Measurements from ENCODE around the gene HABP2. TPM values are rescaled to one million over a fixed set of nuclear protein-coding genes. Genes with fewer than 3 reads are reported as not detected.

The HABP2 gene
- polyA plus RNA-seq, 1 donor from 2014 or later: not detected

DNA sequence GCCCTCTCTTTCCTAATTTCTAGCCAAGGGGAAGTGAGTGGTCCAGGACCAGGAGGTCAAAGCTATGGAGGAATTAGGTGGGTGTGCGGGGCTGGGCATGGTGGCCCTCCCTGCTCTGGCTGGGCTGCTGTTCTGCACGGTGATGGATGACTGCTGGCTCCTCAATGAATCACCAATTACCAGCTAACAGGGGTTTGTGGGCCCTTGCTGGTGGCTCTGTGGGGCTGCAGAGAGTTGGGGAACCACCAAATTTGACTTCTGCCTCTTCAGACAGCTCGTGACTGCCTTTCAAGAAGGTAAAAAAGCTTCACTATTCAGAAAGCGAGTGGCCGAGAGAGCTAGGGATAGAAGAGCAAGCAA is 35.0 kb upstream of the HABP2 start:
- Histone ChIP-seq H3K4me3 (ENCODE audit: low read length) (no peak overlapping the region), H3K9me3 (ENCODE audit: low read length) (no peaks in the 10 kb centered on the region), H3K9me2 (ENCODE audit: insufficient read depth, low read length) (no peaks in the 10 kb centered on the region), H3K4me2 (ENCODE audit: low read length) (no peak overlapping the region), H3K9ac (ENCODE audit: low read length) (no peak overlapping the region), H3K36me3 (ENCODE audit: insufficient read depth, low read length) (no peaks in the 10 kb centered on the region), H2AFZ (ENCODE audit: low read depth, low read length) (no peak overlapping the region), H3F3A (ENCODE audit: insufficient read depth, low read length, poor library complexity, severe bottlenecking) (no peaks in the 10 kb centered on the region), H3K27ac (ENCODE audit: low read length) (no peak overlapping the region), H4K20me1 (ENCODE audit: insufficient read depth) (no peaks in the 10 kb centered on the region), H3K79me2 (replicated peaks; ENCODE audit: insufficient read depth, low read length) (no peaks in the 10 kb centered on the region), H3K27me3 (ENCODE audit: insufficient read depth, low read depth, low read length) (no peaks in the 10 kb centered on the region)
- TF ChIP-seq EP300 (conservative IDR thresholded peaks at IDR 0.05; ENCODE audit: poor library complexity, severe bottlenecking) (no peak), RAD21 (conservative IDR thresholded peaks at IDR 0.05) (no peak), MXI1 (conservative IDR thresholded peaks at IDR 0.05; ENCODE audit: poor library complexity, severe bottlenecking) (no peak), TAF1 (IDR thresholded peaks at IDR 0.05; ENCODE audit: low read depth) (no peak), POLR2AphosphoS5 (IDR thresholded peaks at IDR 0.05) (no peak), SMC3 (conservative IDR thresholded peaks at IDR 0.05; ENCODE audit: poor library complexity) (no peak)
- TF ChIP-seq, protein P1, sequence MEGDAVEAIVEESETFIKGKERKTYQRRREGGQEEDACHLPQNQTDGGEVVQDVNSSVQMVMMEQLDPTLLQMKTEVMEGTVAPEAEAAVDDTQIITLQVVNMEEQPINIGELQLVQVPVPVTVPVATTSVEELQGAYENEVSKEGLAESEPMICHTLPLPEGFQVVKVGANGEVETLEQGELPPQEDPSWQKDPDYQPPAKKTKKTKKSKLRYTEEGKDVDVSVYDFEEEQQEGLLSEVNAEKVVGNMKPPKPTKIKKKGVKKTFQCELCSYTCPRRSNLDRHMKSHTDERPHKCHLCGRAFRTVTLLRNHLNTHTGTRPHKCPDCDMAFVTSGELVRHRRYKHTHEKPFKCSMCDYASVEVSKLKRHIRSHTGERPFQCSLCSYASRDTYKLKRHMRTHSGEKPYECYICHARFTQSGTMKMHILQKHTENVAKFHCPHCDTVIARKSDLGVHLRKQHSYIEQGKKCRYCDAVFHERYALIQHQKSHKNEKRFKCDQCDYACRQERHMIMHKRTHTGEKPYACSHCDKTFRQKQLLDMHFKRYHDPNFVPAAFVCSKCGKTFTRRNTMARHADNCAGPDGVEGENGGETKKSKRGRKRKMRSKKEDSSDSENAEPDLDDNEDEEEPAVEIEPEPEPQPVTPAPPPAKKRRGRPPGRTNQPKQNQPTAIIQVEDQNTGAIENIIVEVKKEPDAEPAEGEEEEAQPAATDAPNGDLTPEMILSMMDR (IDR thresholded peaks at IDR 0.05; ENCODE audit: poor library complexity, severe bottlenecking): no peak
- TF ChIP-seq, protein P2, sequence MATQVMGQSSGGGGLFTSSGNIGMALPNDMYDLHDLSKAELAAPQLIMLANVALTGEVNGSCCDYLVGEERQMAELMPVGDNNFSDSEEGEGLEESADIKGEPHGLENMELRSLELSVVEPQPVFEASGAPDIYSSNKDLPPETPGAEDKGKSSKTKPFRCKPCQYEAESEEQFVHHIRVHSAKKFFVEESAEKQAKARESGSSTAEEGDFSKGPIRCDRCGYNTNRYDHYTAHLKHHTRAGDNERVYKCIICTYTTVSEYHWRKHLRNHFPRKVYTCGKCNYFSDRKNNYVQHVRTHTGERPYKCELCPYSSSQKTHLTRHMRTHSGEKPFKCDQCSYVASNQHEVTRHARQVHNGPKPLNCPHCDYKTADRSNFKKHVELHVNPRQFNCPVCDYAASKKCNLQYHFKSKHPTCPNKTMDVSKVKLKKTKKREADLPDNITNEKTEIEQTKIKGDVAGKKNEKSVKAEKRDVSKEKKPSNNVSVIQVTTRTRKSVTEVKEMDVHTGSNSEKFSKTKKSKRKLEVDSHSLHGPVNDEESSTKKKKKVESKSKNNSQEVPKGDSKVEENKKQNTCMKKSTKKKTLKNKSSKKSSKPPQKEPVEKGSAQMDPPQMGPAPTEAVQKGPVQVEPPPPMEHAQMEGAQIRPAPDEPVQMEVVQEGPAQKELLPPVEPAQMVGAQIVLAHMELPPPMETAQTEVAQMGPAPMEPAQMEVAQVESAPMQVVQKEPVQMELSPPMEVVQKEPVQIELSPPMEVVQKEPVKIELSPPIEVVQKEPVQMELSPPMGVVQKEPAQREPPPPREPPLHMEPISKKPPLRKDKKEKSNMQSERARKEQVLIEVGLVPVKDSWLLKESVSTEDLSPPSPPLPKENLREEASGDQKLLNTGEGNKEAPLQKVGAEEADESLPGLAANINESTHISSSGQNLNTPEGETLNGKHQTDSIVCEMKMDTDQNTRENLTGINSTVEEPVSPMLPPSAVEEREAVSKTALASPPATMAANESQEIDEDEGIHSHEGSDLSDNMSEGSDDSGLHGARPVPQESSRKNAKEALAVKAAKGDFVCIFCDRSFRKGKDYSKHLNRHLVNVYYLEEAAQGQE (IDR thresholded peaks at IDR 0.05; ENCODE audit: borderline replicate concordance): no peak

DNA sequence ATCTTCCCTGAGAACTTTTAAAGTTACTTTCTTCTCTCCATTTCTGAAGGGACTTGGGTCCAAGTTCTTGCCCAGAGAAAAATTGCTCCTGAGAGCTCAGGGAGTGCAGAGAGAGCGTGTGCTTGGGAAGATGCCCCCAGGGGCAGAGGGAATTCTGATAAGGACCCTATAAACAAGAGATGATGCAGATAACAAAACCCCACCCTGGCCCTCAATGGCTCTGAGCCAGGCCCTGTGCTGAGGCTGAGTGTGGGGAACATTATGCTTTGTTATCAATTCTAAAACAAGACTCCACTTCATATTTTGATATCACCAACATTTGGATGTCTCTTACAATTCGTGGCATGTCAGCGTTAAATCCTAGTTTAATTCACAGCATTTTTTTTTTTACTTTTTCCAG is 34.4 kb upstream of the HABP2 start:
- H3K4me3 ChIP-seq (ENCODE audit: low read length): no peak overlapping the region
- no peaks in the 10 kb centered on the region for H3K36me3 ChIP-seq (ENCODE audit: insufficient read depth, low read length)
- H3F3A ChIP-seq (ENCODE audit: insufficient read depth, low read length, poor library complexity, severe bottlenecking): no peaks in the 10 kb centered on the region
- no peaks in the 10 kb centered on the region for H3K9me2 ChIP-seq (ENCODE audit: insufficient read depth, low read length)
- H2AFZ ChIP-seq (ENCODE audit: low read depth, low read length): no peak overlapping the region
- no peaks in the 10 kb centered on the region for H3K79me2 ChIP-seq (replicated peaks; ENCODE audit: insufficient read depth, low read length)
- no peaks in the 10 kb centered on the region for H4K20me1 ChIP-seq (ENCODE audit: insufficient read depth)
- H3K9me3 ChIP-seq (ENCODE audit: low read length): no peaks in the 10 kb centered on the region
- no peak overlapping the region for H3K4me2 ChIP-seq (ENCODE audit: low read length)
- H3K9ac ChIP-seq (ENCODE audit: low read length): no peak overlapping the region
- TF ChIP-seq EP300 (conservative IDR thresholded peaks at IDR 0.05; ENCODE audit: poor library complexity, severe bottlenecking): no peak
- TF ChIP-seq RAD21 (conservative IDR thresholded peaks at IDR 0.05): no peak
- TF ChIP-seq, protein P2 (IDR thresholded peaks at IDR 0.05; ENCODE audit: borderline replicate concordance): no peak
- no peak for TF ChIP-seq SMC3 (conservative IDR thresholded peaks at IDR 0.05; ENCODE audit: poor library complexity)
- TF ChIP-seq TAF1 (IDR thresholded peaks at IDR 0.05; ENCODE audit: low read depth): no peak
- TF ChIP-seq, protein P1 (IDR thresholded peaks at IDR 0.05; ENCODE audit: poor library complexity, severe bottlenecking): no peak
- TF ChIP-seq MXI1 (conservative IDR thresholded peaks at IDR 0.05; ENCODE audit: poor library complexity, severe bottlenecking): no peak
- no peak for TF ChIP-seq EZH2 (IDR thresholded peaks at IDR 0.05; ENCODE audit: borderline replicate concordance, insufficient read depth, low read length, poor library complexity, severe bottlenecking)
- no peaks in the 10 kb centered on the region for H3K27me3 ChIP-seq (ENCODE audit: insufficient read depth, low read depth, low read length)
- no peak overlapping the region for H3K27ac ChIP-seq (ENCODE audit: low read length)
